Caco-2 (cell line): ENCODE results near the gene SETD9. TPM values are rescaled to one million over a fixed set of nuclear protein-coding genes. Genes with fewer than 3 reads are reported as not detected.

ENCODE experiments used
- BruUV-seq: library from RNA; stranded (reverse); fragments of 400-500 nt; replicated peaks from 2 replicates; lab custom pipeline; 2021; lab: Mats Ljungman, UMichigan
- CTCF ChIA-PET: fragments of 300-600 bp; sonication (Branson Sonifier 250); formaldehyde crosslinking; loops from one replicate; lab custom pipeline; 2022; ENCODE audit warnings: antibody characterized with exemption; lab: Charles Lee
- POLR2A ChIA-PET: fragments of 300-600 bp; sonication (Branson Sonifier 250); formaldehyde crosslinking; loops from one replicate; lab custom pipeline; 2022; ENCODE audit warnings: antibody characterized with exemption; lab: Charles Lee
- DNase-seq, 2 experiments: peaks; one replicate each; pipeline versions ENCODE4 v3.0.0 to v3.0.0-alpha.2; 2020 to 2022
- H3K27me3 ChIP-seq: replicated peaks from 2 replicates; pipeline ENCODE4 v1.6.0; 2011; ENCODE audit warnings: low read length; ENCODE audit not compliant: control insufficient read depth, insufficient read depth
- H3K36me3 ChIP-seq: 2 replicates; pipeline ENCODE4 v1.5.1; 2011; ENCODE audit warnings: low read length; ENCODE audit not compliant: control insufficient read depth, insufficient read depth
- H3K4me1 ChIP-seq: fragments of 250-450 bp; sonication (Bioruptor Pico); 2 replicates; pipeline ENCODE4 v1.5.1; 2020; ENCODE audit warnings: mild to moderate bottlenecking
- H3K4me3 ChIP-seq: 2 replicates; pipeline ENCODE4 v1.5.1; 2011; ENCODE audit warnings: low read depth, mild to moderate bottlenecking, control low read depth, low read length
- H3K9me3 ChIP-seq: fragments of 250-450 bp; sonication (Bioruptor Pico); 2 replicates; pipeline ENCODE4 v1.5.1; 2020; ENCODE audit warnings: mild to moderate bottlenecking, moderate library complexity
- H3K27ac Mint-ChIP-seq: one replicate; pipeline ENCODE4 v1.8.0; 2022; ENCODE audit warnings: mixed read lengths; ENCODE audit not compliant: unreplicated experiment
- H3K27me3 Mint-ChIP-seq: one replicate; pipeline ENCODE4 v1.8.0; 2022; ENCODE audit warnings: mixed read lengths; ENCODE audit not compliant: insufficient read depth, unreplicated experiment
- H3K36me3 Mint-ChIP-seq: one replicate; pipeline ENCODE4 v1.8.0; 2022; ENCODE audit warnings: mild to moderate bottlenecking, mixed read lengths; ENCODE audit not compliant: insufficient read depth, unreplicated experiment
- H3K4me1 Mint-ChIP-seq: one replicate; pipeline ENCODE4 v1.8.0; 2022; ENCODE audit warnings: low read depth, mixed read lengths; ENCODE audit not compliant: unreplicated experiment
- H3K4me3 Mint-ChIP-seq: one replicate; pipeline ENCODE4 v1.8.0; 2022; ENCODE audit warnings: mild to moderate bottlenecking, moderate library complexity, mixed read lengths; ENCODE audit not compliant: unreplicated experiment
- H3K9me3 Mint-ChIP-seq: one replicate; pipeline ENCODE4 v1.8.0; 2022; ENCODE audit warnings: mixed read lengths; ENCODE audit not compliant: unreplicated experiment
- CTCF ChIP-seq, 2 experiments: fragments of 200-600 bp in 1 of 2; IDR thresholded peaks; 1 replicate in 1 of 2; 2 replicates in 1 of 2; pipeline versions ENCODE4 v1.5.1 to v1.8.0; 2011 to 2022; ENCODE audit warnings: antibody characterized with exemption in 1 of 2, control low read depth in 1 of 2, inconsistent platforms in 1 of 2, low read depth in 1 of 2, low read length in 1 of 2, mild to moderate bottlenecking in 1 of 2, moderate library complexity in 1 of 2; ENCODE audit not compliant: insufficient read depth in 1 of 2, severe bottlenecking in 1 of 2, unreplicated experiment in 1 of 2
- intact Hi-C: fragments of 100-400 bp; cut with micrococcal nuclease; formaldehyde crosslinking; loops from one replicate; pipeline ENCODE4 v1.10.0; 2022; ENCODE audit not compliant: unreplicated experiment
- total RNA-seq: library from RNA; stranded (reverse); gene quantifications from 2 replicates; pipeline ENCODE4 v1.2.3, GENCODE V29; 2022

Gene SETD9
- total RNA-seq, 1 experiment from 2014 or later, result 10.5 TPM

DNA sequence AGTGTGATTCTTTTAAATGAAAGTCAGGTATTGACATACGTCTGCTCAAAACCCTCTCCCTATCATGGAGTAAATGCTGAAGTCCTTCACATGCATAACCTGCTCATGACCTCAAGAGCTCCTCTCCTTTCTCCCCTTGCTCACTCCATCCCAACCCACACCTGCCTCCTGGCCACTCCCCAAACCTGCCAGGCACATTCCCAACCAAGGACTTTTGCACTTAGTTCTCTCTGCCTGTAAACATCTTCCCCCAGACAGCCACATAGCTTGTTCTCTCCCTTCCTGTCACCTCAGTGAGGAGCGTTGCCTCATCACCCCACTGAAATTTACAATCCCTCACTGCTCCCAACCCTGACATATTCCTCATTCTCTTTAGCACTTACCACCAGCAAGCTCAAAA, 8.7 kb downstream of the SETD9 start:
- Mint-ChIP-seq H3K27me3 (no peaks in the 10 kb centered on the region), H3K36me3 (peaks cover 33% of the 10 kb centered on the region), H3K27ac (peak overlapping the region; percentile 69), H3K9me3 (no peaks in the 10 kb centered on the region), H3K4me3 (peak overlapping the region; percentile 1), H3K4me1 (peaks cover 15% of the 10 kb centered on the region)
- no TSS peak for BruUV-seq
- Histone ChIP-seq H3K9me3 (no peaks in the 10 kb centered on the region), H3K36me3 (no peaks in the 10 kb centered on the region), H3K4me1 (peaks cover 13% of the 10 kb centered on the region), H3K27me3 (no peaks in the 10 kb centered on the region), H3K4me3 (no peak overlapping the region)
- TF ChIP-seq CTCF (IDR thresholded peaks at IDR 0.05; ENCODE audit: insufficient read depth in 1 of 2, low read depth in 1 of 2, low read length in 1 of 2, severe bottlenecking in 1 of 2, unreplicated experiment in 1 of 2), result no peak
- DNase-seq, result peak; percentile 74 to 83
- POLR2A ChIA-PET, result interaction anchor here (0.6 to 1.6 kb wide), 3 partner anchors 8 to 210 kb away, joined by 3 to 17 read pairs (median 5); partner anchors contain the start of gene SETD9
- CTCF ChIA-PET, result interaction anchor here (1.3 to 1.4 kb wide), 3 partner anchors 8 to 647 kb away, joined by 4 to 5 read pairs (median 5); partner anchors contain the start of gene SETD9
- intact Hi-C loops, result loop anchor here (1.0 kb wide), 1 partner anchor 8 kb away; no protein-coding TSS in a partner anchor

DNA sequence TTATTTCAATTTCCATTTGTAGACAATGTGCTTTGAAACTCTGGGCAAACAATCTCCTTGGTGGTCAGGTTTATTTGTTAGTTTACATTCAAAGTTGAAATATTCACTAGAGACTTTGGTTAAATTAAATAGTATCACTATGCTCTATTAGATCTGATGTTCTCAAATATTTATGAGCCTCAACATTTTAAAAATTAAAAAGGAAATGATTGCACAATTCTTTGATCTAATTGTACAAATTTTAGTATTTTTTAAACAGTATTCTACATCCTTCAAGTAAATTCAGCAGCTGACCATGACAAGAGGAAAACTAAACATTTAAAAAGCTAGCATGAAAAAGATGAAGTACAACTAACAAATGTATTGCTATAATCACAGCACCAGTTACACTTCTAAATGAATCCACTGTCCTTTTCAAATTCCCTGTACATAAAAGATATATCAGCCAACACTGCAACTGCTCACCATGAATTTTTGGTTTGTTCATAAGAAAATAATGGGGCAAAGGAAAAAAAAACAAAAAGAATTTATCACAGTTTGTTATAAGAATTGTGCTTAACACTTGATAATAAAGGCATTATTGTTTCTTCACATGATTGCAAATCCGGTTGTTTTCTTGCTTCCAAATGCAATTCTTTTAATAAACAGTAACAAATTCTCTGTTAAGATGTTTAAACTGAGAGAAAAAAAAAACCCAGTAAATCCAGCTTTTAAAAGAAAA, 10.7 kb downstream of the SETD9 start:
- Histone ChIP-seq H3K4me3 (no peak overlapping the region), H3K9me3 (no peaks in the 10 kb centered on the region), H3K27me3 (no peaks in the 10 kb centered on the region), H3K36me3 (no peaks in the 10 kb centered on the region), H3K4me1 (peaks cover 13% of the 10 kb centered on the region)
- no peak overlapping the region for H3K27ac Mint-ChIP-seq
- BruUV-seq, result no TSS peak
- POLR2A ChIA-PET, result no interaction called here
- H3K27me3 Mint-ChIP-seq, result no peaks in the 10 kb centered on the region
- no peak for TF ChIP-seq CTCF (IDR thresholded peaks at IDR 0.05; ENCODE audit: insufficient read depth in 1 of 2, low read depth in 1 of 2, low read length in 1 of 2, severe bottlenecking in 1 of 2, unreplicated experiment in 1 of 2)
- H3K4me1 Mint-ChIP-seq, result peaks cover 15% of the 10 kb centered on the region
- H3K36me3 Mint-ChIP-seq, result peaks cover 49% of the 10 kb centered on the region
- H3K4me3 Mint-ChIP-seq, result no peak overlapping the region
- H3K9me3 Mint-ChIP-seq, result no peaks in the 10 kb centered on the region
- intact Hi-C loops, result no loop called here
- CTCF ChIA-PET, result no interaction called here
- no peak for DNase-seq

DNA sequence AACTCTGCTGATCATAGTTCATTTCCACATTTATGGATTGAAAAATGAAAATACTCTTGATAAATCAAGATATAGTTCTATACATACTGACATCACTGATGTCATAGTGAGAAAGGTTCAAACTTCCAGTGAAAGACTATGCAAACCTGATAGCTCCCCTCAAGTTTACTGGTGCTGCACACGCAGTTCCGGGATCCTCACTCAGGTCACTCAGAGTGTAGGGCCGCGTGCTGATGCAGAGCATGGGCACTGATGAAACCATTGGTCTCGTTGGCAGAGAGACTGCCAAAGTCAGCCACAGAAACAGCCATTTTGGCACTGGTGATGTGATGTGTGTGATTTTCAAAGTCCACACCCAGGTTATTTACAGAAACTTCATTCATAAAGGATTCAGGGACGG, 13.5 kb downstream of the SETD9 start:
- no TSS peak for BruUV-seq
- H3K4me3 ChIP-seq, result no peak overlapping the region

More for the DNA sequence above, 13.5 kb downstream of the SETD9 start:
- Mint-ChIP-seq H3K9me3 (no peaks in the 10 kb centered on the region), H3K4me1 (peaks cover 10% of the 10 kb centered on the region), H3K27ac (peak overlapping the region; percentile 23), H3K36me3 (peaks cover 74% of the 10 kb centered on the region), H3K27me3 (no peaks in the 10 kb centered on the region), H3K4me3 (no peak overlapping the region)
- ChIA-PET POLR2A (no interaction called here), CTCF (no interaction called here)
- intact Hi-C loops, result no loop called here
- Histone ChIP-seq H3K9me3 (no peaks in the 10 kb centered on the region), H3K36me3 (no peaks in the 10 kb centered on the region; the same call in 1 of the 2 replicates), H3K27me3 (no peaks in the 10 kb centered on the region), H3K4me1 (peaks cover 8% of the 10 kb centered on the region)
- no peak for TF ChIP-seq CTCF (IDR thresholded peaks at IDR 0.05; ENCODE audit: insufficient read depth in 1 of 2, low read depth in 1 of 2, low read length in 1 of 2, severe bottlenecking in 1 of 2, unreplicated experiment in 1 of 2)
- no peak for DNase-seq
